Ishikawa (cell line): Measurements from ENCODE around the gene DDN.

Source experiments
- RAD21 ChIP-seq: IDR thresholded peaks from 2 replicates; pipeline ENCODE4 v1.6.1; 2012; ENCODE audit warnings: low read depth
- ZBTB7A ChIP-seq: IDR thresholded peaks from 2 replicates; pipeline ENCODE4 v1.6.1; 2012; ENCODE audit warnings: low read depth

DNA sequence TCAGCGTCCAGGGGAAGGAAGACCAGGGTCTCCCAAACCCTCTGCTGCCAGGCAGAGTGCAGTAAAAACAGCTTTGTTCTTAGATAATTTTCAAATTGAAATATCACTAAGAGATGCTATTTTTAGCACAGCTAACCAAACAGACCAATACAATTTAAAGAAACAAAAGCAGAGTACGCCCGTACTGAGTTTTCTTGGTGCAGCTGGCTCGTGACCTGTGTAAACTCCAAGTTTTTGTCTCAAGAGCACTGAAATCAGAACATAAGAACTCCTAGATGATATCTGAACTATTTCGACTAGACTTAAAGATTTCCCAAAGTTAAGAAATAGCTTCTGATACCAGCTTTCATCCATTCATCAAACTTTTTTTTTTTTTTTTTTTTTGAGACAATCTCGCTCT lies 52.2 kb downstream of the DDN start:
- TF ChIP-seq RAD21 (no peak), ZBTB7A (no peak)
